ENCODE measurements around the gene PHLDA2. TPM values are rescaled to one million over a fixed set of nuclear protein-coding genes. Genes with fewer than 3 reads are reported as not detected.

The PHLDA2 gene
- total and polyA plus RNA-seq, 12 donors, result 0.11 to 8.9 (median 2.1) TPM; not detected in 3

GRCh38 chr11:2955906-2956476 lies 26.8 kb upstream of the PHLDA2 start:
- Histone ChIP-seq H3K27me3 (no peaks in the 10 kb centered on the region), H3K4me1 (replicated peaks in 1 of 2) (no peaks in the 10 kb centered on the region), H3K27ac (no peak overlapping the region), H3K36me3 (replicated peaks in 1 of 2) (peaks cover 0 to 90% of the 10 kb centered on the region in 2 donors), H3K9me3 (replicated peaks in 1 of 3) (no peaks in the 10 kb centered on the region), H3K4me3 (no peak overlapping the region)
- intact Hi-C loops (cut with DNase I), result no loop called here
- DNase-seq, result no peak
- TF ChIP-seq POLR2A (IDR thresholded peaks at IDR 0.05), result no peak
- TF ChIP-seq, protein P1, sequence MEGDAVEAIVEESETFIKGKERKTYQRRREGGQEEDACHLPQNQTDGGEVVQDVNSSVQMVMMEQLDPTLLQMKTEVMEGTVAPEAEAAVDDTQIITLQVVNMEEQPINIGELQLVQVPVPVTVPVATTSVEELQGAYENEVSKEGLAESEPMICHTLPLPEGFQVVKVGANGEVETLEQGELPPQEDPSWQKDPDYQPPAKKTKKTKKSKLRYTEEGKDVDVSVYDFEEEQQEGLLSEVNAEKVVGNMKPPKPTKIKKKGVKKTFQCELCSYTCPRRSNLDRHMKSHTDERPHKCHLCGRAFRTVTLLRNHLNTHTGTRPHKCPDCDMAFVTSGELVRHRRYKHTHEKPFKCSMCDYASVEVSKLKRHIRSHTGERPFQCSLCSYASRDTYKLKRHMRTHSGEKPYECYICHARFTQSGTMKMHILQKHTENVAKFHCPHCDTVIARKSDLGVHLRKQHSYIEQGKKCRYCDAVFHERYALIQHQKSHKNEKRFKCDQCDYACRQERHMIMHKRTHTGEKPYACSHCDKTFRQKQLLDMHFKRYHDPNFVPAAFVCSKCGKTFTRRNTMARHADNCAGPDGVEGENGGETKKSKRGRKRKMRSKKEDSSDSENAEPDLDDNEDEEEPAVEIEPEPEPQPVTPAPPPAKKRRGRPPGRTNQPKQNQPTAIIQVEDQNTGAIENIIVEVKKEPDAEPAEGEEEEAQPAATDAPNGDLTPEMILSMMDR (IDR thresholded peaks at IDR 0.05), result no peak
- WGBS, 4 donors, result 87 to 91% (median 89%) methylated on average over 6 of the region's 6 CpGs

- peaks cover 0 to 94% of the 10 kb centered on the region in 2 donors for H3K36me3 ChIP-seq (replicated peaks in 1 of 2)
- WGBS, 4 donors, result 87 to 94% (median 90%) methylated on average over 6 of the region's 6 CpGs
- H3K27me3 ChIP-seq, result no peaks in the 10 kb centered on the region
- no peaks in the 10 kb centered on the region for H3K4me1 ChIP-seq (replicated peaks in 1 of 2)
- no peak overlapping the region for H3K27ac ChIP-seq
- H3K4me3 ChIP-seq, result no peak overlapping the region
- H3K9me3 ChIP-seq (replicated peaks in 1 of 3), result no peaks in the 10 kb centered on the region
- no peak for DNase-seq
- intact Hi-C loops (cut with DNase I), result no loop called here
- TF ChIP-seq, protein P1 (IDR thresholded peaks at IDR 0.05), result no peak
- no peak for TF ChIP-seq POLR2A (IDR thresholded peaks at IDR 0.05)
Measured at GRCh38 chr11:2954263-2954662, 25.0 kb upstream of the PHLDA2 start.

- 72 to 81% (median 73%) methylated on average over 6 of the region's 6 CpGs for WGBS, 4 donors
- no peaks in the 10 kb centered on the region for H3K9me3 ChIP-seq (replicated peaks in 1 of 3)
- no peaks in the 10 kb centered on the region for H3K27me3 ChIP-seq
- no peak for TF ChIP-seq POLR2A (IDR thresholded peaks at IDR 0.05)
- TF ChIP-seq, protein P1 (IDR thresholded peaks at IDR 0.05), result no peak
- intact Hi-C loops (cut with DNase I), result no loop called here
- no peak overlapping the region for H3K4me3 ChIP-seq
- no peaks in the 10 kb centered on the region for H3K4me1 ChIP-seq (replicated peaks in 1 of 2)
- H3K27ac ChIP-seq, result no peak overlapping the region
- no peak for DNase-seq
- H3K36me3 ChIP-seq (replicated peaks in 1 of 2), result peaks cover 0 to 91% of the 10 kb centered on the region in 2 donors
Measured at GRCh38 chr11:2952290-2952689, 23.1 kb upstream of the PHLDA2 start.

GRCh38 chr11:2951231-2952110 lies 22.3 kb upstream of the PHLDA2 start:
- no peaks in the 10 kb centered on the region for H3K27me3 ChIP-seq
- no peaks in the 10 kb centered on the region for H3K9me3 ChIP-seq (replicated peaks in 1 of 3)
- WGBS, 4 donors, result 78 to 87% (median 84%) methylated on average over 9 of the region's 9 CpGs
- intact Hi-C loops (cut with DNase I), result no loop called here
- no peaks in the 10 kb centered on the region for H3K4me1 ChIP-seq (replicated peaks in 1 of 2)
- H3K27ac ChIP-seq, result no peak overlapping the region
- no peak for DNase-seq
- no peak overlapping the region for H3K4me3 ChIP-seq
- peaks cover 0 to 85% of the 10 kb centered on the region in 2 donors for H3K36me3 ChIP-seq (replicated peaks in 1 of 2)
- no peak for TF ChIP-seq POLR2A (IDR thresholded peaks at IDR 0.05)
- TF ChIP-seq, protein P1 (IDR thresholded peaks at IDR 0.05), result no peak
